GM18870 (cell line): ENCODE measurements around the gene ZNF519.

Experiments used
- ATAC-seq: cut with Tn5 transposase; IDR thresholded peaks from one replicate; pipeline ENCODE4 v1.9.1; 2021; ENCODE audit warnings: moderate library complexity; ENCODE audit not compliant: unreplicated experiment

ZNF519 gene

GRCh38 chr18:14098428-14098827, 33.8 kb downstream of the ZNF519 start:
- no peak for ATAC-seq

GRCh38 chr18:14097761-14098160, 34.5 kb downstream of the ZNF519 start:
- ATAC-seq: no peak

- ATAC-seq: no peak
Observed at GRCh38 chr18:14093307-14093915, 38.8 kb downstream of the ZNF519 start.

GRCh38 chr18:14092625-14093306, 39.5 kb downstream of the ZNF519 start:
- ATAC-seq: no peak

GRCh38 chr18:14089781-14090180, 42.5 kb downstream of the ZNF519 start:
- no peak for ATAC-seq

GRCh38 chr18:14089191-14089590, 43.0 kb downstream of the ZNF519 start:
- no peak for ATAC-seq

GRCh38 chr18:14086458-14087231, 45.6 kb downstream of the ZNF519 start:
- ATAC-seq: peak; percentile 51

- no peak for ATAC-seq
Observed at GRCh38 chr18:14085770-14086457, 46.3 kb downstream of the ZNF519 start.

- ATAC-seq: no peak
Observed at GRCh38 chr18:14075196-14075595, 57.0 kb downstream of the ZNF519 start.

GRCh38 chr18:14074187-14074586, 58.0 kb downstream of the ZNF519 start:
- no peak for ATAC-seq

GRCh38 chr18:14053661-14054060, 78.6 kb downstream of the ZNF519 start:
- no peak for ATAC-seq
